MM.1S (cell line): ENCODE data around the gene SUSD1.

Experiments used
- CTCF ChIP-seq: fragments of 300-600 bp; sonication (generic); IDR thresholded peaks from 2 replicates; pipeline ENCODE4 v1.5.1; 2016; ENCODE audit warnings: antibody characterized with exemption, low read length, mixed read lengths
- EZH2phosphoT487 ChIP-seq: fragments of 300-600 bp; sonication (generic); IDR thresholded peaks from 2 replicates; pipeline ENCODE4 v1.6.1; 2018; ENCODE audit warnings: antibody characterized with exemption, low read length

DNA sequence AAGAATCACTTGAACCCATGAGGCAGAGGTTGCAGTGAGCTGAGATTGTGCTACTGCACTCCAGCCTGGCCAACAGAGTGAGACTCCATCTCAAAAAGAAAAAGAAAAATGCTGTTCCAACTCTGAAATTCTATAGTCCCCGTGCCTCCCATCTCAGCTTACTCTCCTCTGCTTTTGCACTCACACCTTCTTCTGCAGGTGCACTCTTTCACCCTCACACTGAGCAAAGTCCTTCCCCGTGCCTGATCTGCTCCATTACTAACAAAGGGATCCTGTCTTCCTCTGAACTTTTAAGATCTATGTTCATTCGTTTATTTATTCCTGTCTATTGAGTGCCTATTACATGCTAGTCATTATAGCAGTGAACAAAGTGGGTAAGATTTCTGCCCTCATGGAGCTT is 47.8 kb downstream of the SUSD1 start:
- TF ChIP-seq CTCF, result no peak
- TF ChIP-seq EZH2phosphoT487, result no peak
